Measurements from ENCODE around the gene CATSPERE.
"Not testable (repeated sequence)": the region's sequence is repeated elsewhere in the genome, so short reads cannot be mapped to it uniquely, and the experiment has no call there.

CATSPERE gene

GRCh38 chr1:244661569-244662312 is 200.7 kb downstream of the CATSPERE start:
- DNase-seq, result not testable (repeated sequence)

DNA sequence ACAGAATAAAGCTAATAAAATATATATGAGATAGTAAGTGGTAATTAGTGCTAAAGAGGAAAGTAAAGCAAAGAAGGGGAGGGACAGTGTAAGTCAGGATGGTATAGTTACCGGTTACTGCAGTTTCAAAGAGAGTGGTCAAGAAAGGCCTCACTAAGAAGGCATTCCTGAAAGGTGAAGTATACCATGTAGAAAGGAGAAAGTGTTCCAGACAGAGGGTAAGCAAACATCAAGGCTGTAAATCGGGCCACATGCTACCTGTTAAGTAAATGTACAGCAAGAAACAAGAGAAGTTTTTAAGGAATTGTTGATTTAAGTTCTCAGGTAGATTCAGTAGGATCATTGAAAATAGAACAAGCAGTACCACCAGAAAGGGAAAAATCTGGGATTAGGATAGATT is 201.5 kb downstream of the CATSPERE start:
- DNase-seq, result no peak

GRCh38 chr1:244664353-244664752 is 203.3 kb downstream of the CATSPERE start:
- no peak for DNase-seq

- peak in 1 of 58 donors; percentile 1 for DNase-seq
Measured at GRCh38 chr1:244665771-244666217, 204.7 kb downstream of the CATSPERE start.

- not testable (repeated sequence) for DNase-seq
Measured at GRCh38 chr1:244666672-244667418, 205.8 kb downstream of the CATSPERE start.

GRCh38 chr1:244667797-244668196 is 206.7 kb downstream of the CATSPERE start:
- DNase-seq, result no peak

DNA sequence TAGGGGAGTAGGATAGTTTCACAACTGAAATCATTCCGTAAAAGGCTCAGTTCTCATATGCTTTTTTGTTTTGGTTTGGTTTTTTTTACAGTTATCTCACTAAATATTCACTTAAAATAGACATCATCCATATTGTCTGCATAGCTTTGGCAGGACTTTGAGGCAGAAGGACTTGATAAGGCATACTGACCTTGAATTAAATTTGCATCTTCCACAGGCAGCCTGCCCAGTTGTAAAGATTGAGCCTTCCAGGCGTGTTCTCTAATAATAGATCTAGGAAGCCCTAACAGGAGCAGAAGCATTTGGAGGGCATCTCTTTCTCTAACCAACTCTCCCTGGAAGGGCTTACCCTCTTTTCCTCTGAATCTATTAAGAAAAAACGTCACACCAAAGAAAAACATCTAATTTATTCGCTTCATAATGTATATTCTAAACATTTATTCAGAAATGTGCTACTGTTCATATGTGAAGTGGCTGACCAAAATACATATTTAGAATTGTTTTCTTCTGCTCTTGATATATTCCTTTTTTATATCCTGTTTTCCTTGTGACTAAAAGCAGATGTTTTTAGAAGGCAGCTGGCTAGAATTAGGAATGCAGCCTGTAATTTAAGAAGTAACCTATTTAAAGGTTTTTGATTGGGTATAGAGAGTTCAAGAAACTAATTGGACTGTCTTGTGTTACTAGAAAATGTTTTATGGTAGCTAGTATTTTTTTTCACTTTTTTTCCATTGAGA is 212.0 kb downstream of the CATSPERE start:
- DNase-seq, result no peak

GRCh38 chr1:244674446-244674845 is 213.4 kb downstream of the CATSPERE start:
- no peak for DNase-seq

DNA sequence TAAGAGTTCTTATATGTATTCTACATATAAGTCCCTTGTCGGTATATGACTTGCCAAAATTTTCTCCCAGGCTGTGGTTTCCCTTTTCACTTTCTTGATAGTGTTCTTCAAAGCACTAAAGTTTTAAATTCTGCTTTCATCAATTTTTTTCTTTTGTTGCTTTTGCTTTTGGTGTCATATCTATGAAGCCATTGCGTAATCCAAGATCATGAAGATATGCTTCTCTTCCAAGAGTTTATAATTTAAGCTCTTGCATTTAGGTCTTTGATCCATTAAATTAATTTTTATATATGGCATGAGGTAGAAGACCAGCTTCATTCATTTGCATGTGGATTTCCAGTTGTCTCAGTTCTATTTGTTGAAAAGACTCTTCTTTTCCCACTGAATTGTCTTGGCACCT is 214.1 kb downstream of the CATSPERE start:
- DNase-seq, result no peak

DNA sequence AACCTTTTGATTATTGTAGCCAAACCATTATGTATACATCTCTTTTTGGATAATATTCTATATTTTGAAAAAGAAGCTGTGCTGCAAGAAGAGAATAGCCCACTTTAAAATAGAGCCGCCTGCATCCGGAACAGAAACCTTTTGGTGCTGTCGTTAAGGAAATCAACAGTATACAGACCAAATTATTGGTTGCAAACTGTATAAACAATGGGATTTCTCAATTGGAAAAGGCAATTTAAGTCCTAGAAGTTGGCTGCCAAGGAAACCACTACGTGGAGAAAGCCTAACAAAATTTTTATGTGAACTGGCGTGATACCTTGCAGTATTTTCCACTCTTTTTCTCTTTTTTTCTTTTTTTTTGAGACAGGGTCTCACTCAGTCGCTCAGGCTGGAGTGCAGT is 217.6 kb downstream of the CATSPERE start:
- DNase-seq, result no peak

DNA sequence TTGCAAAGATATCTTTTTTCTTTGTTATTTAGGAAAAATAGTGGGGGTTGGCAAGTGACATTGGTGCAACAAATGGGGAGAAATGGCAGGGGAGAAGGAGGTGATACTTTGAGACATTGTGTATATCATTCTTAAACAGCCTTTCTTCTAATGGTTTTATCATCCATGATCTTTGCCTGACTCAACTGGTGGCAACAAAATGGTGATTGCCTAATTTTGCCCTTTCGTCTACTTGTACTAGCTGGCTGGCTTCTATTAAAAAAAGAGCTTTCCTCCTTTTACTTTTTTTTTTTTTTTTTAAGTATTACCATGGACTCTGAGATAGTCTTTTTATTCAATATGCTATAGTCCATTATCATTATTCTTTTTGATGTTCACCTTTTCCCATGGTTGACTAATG is 219.6 kb downstream of the CATSPERE start:
- DNase-seq, result no peak

DNA sequence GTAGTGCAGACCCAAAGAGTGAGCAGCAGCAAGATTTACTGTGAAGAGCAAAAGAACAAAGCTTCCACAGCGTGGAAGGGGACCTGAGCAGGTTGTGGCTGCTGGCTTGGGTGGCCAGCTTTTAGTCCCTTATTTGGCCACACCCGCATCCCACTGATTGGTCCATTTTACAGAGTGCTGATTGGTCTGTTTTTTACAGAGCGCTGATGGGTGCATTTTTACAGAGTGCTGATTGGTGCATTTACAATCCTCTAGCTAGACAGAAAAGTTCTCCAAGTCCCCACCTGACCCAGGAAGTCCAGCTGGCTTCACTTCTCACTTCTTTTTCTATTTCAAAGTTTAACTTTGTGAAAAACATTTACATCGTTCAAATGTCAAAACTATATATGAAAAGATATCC is 221.0 kb downstream of the CATSPERE start:
- not testable (repeated sequence) for DNase-seq
